GM08714 (cell line): Measurements from ENCODE around the gene CHI3L2.

Experiments
- H3K4me3 ChIP-seq: fragments of 200-500 bp; sonication (Bioruptor generic); 2 replicates; pipeline ENCODE4 v1.5.1; 2014; ENCODE audit warnings: mild to moderate bottlenecking, low read length, inconsistent platforms
- ZNF274 ChIP-seq: IDR thresholded peaks from 2 replicates; pipeline ENCODE4 v1.6.1; 2012; ENCODE audit warnings: mild to moderate bottlenecking, low read depth, low read length

Gene CHI3L2, protein sequence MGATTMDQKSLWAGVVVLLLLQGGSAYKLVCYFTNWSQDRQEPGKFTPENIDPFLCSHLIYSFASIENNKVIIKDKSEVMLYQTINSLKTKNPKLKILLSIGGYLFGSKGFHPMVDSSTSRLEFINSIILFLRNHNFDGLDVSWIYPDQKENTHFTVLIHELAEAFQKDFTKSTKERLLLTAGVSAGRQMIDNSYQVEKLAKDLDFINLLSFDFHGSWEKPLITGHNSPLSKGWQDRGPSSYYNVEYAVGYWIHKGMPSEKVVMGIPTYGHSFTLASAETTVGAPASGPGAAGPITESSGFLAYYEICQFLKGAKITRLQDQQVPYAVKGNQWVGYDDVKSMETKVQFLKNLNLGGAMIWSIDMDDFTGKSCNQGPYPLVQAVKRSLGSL

GRCh38 chr1:111227434-111227833 lies at the start of gene CHI3L2:
TSS of gene CHI3L2 (plus strand) at chr1:111227713. CDS start at chr1:111227730, 17 bp downstream.
- no peak for TF ChIP-seq ZNF274
- no peak within 1 kb of the TSS for H3K4me3 ChIP-seq

DNA sequence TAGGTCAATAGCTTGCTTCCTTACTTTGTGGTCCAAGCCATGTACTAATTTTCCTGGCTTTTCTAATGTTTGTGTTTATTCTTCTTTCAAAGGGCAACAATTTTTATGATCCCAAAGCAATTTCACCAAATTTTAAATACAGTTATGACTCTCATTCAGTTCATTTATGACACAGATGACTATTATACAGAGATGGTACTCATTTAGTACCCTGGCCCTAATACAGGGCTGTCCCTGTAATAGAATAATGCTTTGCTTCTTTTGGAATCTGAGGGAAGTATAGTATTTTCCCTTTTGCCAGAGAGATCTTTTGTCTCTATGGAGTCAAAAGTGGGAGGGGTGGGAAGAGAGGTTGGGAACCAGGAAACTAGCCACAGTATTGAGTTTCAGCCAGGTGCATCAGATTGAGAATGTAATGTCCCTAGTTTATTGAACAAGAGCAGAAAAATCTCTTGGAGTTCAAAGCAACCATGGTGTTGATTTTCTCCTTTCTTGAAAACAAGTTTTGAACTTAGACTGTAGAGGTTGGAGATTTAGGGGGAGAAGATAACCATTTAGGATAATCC lies 47.5 kb upstream of the CHI3L2 start:
- H3K4me3 ChIP-seq: no peak overlapping the region
- no peak for TF ChIP-seq ZNF274

DNA sequence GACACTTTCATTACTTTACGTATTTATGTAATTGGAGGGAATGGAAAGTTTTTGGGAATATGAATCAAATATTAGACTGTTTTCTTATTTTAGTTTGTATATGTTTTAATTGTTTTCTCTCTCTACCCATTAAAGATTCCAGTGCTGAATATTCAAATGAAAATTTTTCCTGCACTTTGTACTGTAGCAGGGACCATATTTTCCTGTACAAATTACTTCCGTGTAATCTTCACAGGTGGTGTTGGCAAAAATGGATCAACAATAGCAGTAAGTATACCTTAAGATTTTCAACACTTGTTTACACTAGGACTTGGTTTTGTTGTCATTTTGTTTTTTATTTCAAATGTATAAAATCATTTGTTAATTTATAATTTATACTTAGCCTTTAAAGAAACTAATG lies 45.5 kb upstream of the CHI3L2 start:
- no peak overlapping the region for H3K4me3 ChIP-seq
- no peak for TF ChIP-seq ZNF274

DNA sequence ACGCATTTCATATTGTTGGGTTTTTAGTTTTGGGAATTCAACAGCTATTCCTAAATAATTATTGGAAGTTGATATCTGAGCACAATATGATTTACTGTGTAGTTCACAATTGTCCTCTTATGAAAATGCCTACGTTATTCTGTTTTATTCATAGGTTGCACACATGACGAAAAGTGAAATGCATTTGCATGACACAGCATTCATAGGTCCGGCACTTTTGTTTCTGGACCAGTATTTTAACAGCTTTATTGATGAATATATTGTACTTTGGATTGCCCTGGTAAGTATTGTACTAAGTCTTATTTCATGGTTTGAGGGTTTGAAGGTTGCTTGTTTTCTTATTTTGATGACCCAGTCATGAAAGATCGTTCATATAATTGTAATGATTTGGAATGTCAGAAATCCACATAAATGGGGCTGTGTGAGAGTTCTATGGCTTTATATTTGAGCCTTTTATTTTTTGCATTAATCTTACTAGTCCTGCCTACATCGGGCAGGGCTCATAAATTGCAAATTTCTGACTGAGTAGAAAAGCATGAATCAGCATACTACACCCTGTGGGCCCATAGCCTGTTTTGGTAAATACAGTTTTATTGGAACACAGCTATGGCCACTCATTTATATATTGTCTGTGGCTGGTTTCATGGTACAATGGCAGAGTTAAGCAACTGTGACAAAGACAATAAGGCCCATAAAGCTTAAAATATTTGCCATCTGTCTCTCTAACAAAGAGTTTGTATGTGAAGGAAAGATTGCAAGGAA lies 44.0 kb upstream of the CHI3L2 start:
- H3K4me3 ChIP-seq: no peak overlapping the region
- no peak for TF ChIP-seq ZNF274

DNA sequence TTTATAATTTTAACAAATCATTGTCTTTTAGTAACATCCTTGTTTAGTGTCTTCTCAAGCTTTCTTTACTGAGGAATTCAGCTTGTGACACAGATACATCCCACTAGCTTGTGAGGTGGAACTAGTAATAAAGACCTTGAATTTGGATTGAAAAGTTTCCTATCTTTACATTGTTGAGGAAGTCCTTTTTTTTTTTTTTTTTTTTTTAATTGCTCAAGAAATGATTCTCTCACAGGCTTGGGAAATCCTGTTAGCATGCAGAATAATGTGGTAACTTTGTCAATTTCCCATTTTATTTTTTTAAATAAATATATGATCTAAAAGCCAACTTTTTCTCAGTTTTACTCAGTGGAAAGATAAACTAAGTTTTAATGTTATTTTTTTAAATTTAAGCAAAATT lies 42.9 kb upstream of the CHI3L2 start:
- no peak for TF ChIP-seq ZNF274
- no peak overlapping the region for H3K4me3 ChIP-seq

GRCh38 chr1:111190931-111191451 lies 36.5 kb upstream of the CHI3L2 start:
- TF ChIP-seq ZNF274: no peak
- H3K4me3 ChIP-seq: no peak overlapping the region

DNA sequence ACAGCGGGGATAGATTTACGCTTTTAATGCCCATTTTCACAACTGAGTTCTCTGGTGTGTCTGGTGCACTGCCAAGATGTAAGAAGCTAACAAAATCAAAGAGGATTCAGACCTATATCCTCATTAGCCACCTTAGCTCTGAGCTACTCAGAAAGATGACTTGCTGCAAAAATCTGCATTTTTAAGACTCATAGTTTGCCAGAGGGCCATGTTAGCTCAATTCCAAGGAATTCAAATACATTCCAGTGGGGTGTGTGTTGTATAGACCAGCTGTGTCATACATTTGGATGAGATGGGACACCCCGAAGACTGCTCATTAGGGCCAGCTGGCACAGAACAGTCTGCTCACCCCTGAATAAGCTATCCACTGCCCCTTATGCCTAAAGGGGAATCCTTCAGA lies 36.0 kb upstream of the CHI3L2 start:
- no peak for TF ChIP-seq ZNF274
- no peak overlapping the region for H3K4me3 ChIP-seq

DNA sequence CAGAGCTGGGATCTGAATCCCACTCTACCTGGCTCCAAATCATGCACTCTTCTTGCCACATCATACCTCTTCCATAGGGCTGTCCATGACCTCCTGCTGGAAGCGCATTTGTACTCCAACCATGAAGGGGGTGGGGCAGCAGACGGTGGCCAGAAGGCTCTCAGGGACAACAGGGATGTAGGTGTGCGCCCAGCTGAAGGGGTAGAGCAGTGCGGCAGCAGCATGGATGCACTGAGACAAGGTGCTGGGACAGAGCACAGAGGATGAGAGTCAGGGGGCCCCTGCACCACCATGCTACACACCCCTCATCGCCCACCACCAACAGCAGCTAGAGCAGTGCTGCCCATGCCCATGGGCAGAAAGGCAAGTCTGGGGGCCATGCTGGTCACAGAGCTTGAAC lies 35.4 kb upstream of the CHI3L2 start:
- TF ChIP-seq ZNF274: no peak
- H3K4me3 ChIP-seq: no peak overlapping the region

DNA sequence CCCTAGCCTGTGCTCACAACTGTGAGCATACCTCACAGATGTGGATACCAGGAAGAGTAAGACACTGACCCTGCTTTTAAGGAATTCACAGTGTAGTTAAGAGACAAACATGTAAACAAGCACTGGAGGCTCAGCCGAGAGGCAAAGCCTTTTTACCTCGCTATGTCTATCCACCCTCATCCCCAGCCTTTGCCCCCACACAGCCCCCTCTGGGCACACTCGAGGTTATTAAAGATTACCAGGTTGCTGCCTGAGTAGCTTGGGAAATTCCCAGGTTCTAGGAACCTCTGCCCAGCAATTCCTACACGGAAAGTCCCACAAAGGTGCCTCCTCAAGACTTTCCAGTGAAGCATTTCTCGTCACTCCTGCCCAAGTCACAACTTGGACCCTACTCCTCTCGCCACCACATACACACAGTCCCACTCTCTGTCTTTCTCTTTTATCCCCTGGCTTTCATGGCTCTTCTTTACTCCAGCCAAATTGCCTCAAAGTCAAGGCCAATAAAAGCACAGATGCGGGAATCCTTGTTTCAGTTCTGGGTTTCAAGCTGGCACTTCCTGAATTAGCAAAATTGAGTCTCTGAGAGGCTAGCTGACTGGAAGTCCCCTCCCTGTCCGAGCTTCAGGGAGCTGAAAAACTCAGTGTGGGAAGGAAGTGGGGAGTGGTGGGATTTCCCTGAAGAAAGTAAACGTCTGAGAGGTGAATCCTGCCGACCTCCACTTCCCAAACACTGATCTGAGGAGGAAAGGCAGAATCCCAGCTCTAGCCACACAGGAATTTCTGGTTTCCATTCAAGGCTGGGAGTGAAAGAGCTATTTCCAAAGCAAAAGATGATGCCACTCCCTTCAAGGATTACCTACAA lies 34.6 kb upstream of the CHI3L2 start:
- peak overlapping the region; percentile 8; the same call in 1 of the 2 replicates for H3K4me3 ChIP-seq
- TF ChIP-seq ZNF274: no peak

DNA sequence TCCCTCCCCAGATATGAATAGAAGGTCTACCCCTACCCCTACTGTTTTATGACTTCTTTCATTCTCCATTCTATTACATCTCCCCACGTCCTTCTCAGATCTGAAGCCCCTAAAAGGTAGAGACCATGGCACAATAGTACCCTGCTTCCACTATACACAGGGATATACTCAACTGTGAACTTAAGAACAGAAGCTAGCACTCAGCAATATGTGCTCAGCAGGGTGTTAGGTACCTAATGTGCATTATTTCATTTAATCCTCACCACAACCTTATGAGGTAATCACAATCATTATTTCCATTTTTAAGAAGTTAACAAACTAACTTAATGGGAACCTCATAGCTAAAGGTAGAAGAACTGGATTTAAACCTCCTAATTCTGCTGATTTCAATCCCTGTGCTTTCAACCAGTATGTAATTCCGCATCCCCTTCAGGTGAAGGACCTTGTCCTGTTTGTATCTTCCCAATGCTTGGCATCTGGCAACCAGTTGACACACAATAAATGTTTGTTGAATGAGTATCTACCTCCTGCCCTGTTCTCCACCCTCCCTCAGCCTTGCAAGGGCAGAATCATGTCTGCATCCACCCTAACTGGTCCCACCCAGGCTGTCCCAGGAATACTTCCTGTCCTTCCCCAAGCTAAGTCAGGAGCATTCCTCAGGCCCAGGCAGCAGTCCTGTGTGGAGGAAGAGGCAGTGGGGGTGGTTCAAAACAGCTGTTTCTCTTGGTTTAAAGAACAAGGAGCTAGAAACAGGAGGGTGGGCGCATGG lies 33.6 kb upstream of the CHI3L2 start:
- no peak for TF ChIP-seq ZNF274
- H3K4me3 ChIP-seq: no peak overlapping the region

DNA sequence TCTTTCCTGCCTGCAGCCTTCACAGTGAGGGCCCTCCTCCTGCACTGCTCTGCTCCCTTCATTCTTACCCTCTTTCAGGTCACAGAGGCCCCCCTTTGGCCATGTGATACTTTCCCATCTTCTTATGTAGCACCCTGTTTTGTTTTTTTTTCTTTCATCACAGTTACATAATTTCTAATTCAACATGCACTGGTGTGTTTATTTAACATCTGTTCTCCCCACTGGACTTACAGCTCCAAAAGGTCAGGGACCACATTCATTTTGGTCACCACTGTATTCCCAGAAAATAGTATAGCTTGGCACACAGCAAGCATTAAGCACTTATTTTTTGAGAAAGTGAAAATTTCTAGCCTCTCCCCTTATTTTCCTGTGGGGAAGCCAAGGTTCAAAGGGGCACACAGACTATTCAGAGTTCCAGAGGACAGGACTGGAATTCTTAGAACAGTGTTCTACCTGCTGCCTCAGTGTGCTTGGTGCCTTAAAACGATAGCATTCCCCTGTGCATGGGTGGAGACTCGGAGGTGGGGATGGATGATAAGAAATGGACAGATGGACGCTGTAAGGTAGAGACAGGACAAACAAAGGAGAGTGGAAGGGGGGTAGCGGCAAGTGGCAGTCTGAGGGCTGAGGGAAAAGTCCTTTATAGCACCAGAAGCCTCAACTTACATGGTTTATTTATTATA lies 32.4 kb upstream of the CHI3L2 start:
- TF ChIP-seq ZNF274: no peak
- H3K4me3 ChIP-seq: no peak overlapping the region

- no peak overlapping the region for H3K4me3 ChIP-seq
- no peak for TF ChIP-seq ZNF274
Measured at GRCh38 chr1:111196213-111196612, 31.3 kb upstream of the CHI3L2 start.
